ENCODE measurements around the gene WDR26.
A peak's percentile ranks its signal among the peaks of the same experiment; 100 is the strongest.

The WDR26 gene

DNA sequence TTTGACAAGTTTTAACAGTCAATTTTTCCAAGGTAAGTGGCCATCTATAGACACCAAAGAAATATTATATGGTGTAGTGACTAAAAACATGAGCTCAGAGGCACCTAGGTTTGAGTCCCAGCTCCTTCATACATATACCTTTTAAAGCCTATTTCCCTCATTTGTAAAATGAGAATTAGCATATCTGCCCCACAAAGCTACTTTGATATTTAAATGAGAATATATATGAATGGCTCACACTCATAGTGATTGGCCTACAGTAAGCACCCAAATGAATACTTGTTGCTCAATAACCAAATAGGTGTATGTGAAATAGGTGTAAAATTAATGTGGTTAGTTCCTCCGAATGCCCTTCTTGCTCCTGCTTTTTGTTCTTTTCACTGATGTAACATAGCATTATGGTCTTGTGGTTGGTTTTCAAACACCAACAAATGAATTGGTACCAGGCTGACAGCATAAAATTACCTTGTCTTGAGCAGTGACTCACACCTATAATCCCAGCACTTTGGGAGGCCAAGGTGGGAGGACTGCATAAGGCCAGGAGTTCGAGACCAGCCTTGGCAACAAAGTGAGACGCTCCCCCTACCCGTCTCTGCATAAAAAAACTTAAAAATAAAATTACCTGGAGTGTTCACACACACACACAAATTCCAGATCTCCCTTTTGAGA, 52.6 kb downstream of the WDR26 start:
- Histone ChIP-seq H3K36me3 (ENCODE audit: control insufficient read depth in 2 of 2, insufficient read depth in 1 of 2, low read length in 2 of 2) (peaks cover 49 to 58% of the 10 kb centered on the region in 2 experiments), H3K9me3 (ENCODE audit: control insufficient read depth, insufficient read depth, low read depth, low read length) (no peaks in the 10 kb centered on the region), H3K4me3 (ENCODE audit: low read depth, low read length) (no peak overlapping the region), H3K4me1 (ENCODE audit: control insufficient read depth, insufficient read depth, low read length) (no peaks in the 10 kb centered on the region), H3K27ac (ENCODE audit: extremely low read depth, low read depth, low read length) (no peak overlapping the region)
- ChIA-PET CTCF (interaction anchor here (0.6 to 1.3 kb wide), 3 partner anchors 9 to 1092 kb away, joined by 3 to 4 read pairs (median 3); no protein-coding TSS in a partner anchor), POLR2A (interaction anchor here (0.6 kb wide), 1 partner anchor 11 kb away, joined by 3 read pairs; no protein-coding TSS in a partner anchor)
- TF ChIP-seq ZNF366 (tag by site-specific recombination; conservative IDR thresholded peaks at IDR 0.05): no peak
- TF ChIP-seq ZBTB21 (tag by site-specific recombination; IDR thresholded peaks at IDR 0.05): no peak
- TF ChIP-seq EGR2 (tag by site-specific recombination; IDR thresholded peaks at IDR 0.05; ENCODE audit: low read depth): no peak
- peak; percentile 91 for TF ChIP-seq SP7 (tag by site-specific recombination; IDR thresholded peaks at IDR 0.05)
- peak; percentile 31; the same call in 1 of the 2 replicates for TF ChIP-seq ZNF600 (tag by site-specific recombination; IDR thresholded peaks at IDR 0.05)
- TF ChIP-seq, protein P1, sequence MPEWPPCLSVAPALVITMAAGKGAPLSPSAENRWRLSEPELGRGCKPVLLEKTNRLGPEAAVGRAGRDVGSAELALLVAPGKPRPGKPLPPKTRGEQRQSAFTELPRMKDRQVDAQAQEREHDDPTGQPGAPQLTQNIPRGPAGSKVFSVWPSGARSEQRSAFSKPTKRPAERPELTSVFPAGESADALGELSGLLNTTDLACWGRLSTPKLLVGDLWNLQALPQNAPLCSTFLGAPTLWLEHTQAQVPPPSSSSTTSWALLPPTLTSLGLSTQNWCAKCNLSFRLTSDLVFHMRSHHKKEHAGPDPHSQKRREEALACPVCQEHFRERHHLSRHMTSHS (tag by site-specific recombination; IDR thresholded peaks at IDR 0.05): no peak
- no peak for TF ChIP-seq ZNF140 (tag by site-specific recombination; IDR thresholded peaks at IDR 0.05)
- no peak for TF ChIP-seq KLF9 (tag by site-specific recombination; IDR thresholded peaks at IDR 0.05; ENCODE audit: low read depth)
- no peak for TF ChIP-seq ZNF843 (tag by site-specific recombination; IDR thresholded peaks at IDR 0.05)
- no peak for TF ChIP-seq ZNF776 (tag by site-specific recombination; IDR thresholded peaks at IDR 0.05; ENCODE audit: borderline replicate concordance)
- TF ChIP-seq, protein P2, sequence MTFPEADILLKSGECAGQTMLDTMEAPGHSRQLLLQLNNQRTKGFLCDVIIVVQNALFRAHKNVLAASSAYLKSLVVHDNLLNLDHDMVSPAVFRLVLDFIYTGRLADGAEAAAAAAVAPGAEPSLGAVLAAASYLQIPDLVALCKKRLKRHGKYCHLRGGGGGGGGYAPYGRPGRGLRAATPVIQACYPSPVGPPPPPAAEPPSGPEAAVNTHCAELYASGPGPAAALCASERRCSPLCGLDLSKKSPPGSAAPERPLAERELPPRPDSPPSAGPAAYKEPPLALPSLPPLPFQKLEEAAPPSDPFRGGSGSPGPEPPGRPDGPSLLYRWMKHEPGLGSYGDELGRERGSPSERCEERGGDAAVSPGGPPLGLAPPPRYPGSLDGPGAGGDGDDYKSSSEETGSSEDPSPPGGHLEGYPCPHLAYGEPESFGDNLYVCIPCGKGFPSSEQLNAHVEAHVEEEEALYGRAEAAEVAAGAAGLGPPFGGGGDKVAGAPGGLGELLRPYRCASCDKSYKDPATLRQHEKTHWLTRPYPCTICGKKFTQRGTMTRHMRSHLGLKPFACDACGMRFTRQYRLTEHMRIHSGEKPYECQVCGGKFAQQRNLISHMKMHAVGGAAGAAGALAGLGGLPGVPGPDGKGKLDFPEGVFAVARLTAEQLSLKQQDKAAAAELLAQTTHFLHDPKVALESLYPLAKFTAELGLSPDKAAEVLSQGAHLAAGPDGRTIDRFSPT (tag by site-specific recombination; IDR thresholded peaks at IDR 0.05): no peak
- no peak for TF ChIP-seq REPIN1 (tag by site-specific recombination; IDR thresholded peaks at IDR 0.05; ENCODE audit: low read depth)
- TF ChIP-seq, protein P3, sequence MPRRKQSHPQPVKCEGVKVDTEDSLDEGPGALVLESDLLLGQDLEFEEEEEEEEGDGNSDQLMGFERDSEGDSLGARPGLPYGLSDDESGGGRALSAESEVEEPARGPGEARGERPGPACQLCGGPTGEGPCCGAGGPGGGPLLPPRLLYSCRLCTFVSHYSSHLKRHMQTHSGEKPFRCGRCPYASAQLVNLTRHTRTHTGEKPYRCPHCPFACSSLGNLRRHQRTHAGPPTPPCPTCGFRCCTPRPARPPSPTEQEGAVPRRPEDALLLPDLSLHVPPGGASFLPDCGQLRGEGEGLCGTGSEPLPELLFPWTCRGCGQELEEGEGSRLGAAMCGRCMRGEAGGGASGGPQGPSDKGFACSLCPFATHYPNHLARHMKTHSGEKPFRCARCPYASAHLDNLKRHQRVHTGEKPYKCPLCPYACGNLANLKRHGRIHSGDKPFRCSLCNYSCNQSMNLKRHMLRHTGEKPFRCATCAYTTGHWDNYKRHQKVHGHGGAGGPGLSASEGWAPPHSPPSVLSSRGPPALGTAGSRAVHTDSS (tag by site-specific recombination; IDR thresholded peaks at IDR 0.05): no peak
- TF ChIP-seq ZNF2 (tag by site-specific recombination; IDR thresholded peaks at IDR 0.05): no peak
- TF ChIP-seq, protein P4, sequence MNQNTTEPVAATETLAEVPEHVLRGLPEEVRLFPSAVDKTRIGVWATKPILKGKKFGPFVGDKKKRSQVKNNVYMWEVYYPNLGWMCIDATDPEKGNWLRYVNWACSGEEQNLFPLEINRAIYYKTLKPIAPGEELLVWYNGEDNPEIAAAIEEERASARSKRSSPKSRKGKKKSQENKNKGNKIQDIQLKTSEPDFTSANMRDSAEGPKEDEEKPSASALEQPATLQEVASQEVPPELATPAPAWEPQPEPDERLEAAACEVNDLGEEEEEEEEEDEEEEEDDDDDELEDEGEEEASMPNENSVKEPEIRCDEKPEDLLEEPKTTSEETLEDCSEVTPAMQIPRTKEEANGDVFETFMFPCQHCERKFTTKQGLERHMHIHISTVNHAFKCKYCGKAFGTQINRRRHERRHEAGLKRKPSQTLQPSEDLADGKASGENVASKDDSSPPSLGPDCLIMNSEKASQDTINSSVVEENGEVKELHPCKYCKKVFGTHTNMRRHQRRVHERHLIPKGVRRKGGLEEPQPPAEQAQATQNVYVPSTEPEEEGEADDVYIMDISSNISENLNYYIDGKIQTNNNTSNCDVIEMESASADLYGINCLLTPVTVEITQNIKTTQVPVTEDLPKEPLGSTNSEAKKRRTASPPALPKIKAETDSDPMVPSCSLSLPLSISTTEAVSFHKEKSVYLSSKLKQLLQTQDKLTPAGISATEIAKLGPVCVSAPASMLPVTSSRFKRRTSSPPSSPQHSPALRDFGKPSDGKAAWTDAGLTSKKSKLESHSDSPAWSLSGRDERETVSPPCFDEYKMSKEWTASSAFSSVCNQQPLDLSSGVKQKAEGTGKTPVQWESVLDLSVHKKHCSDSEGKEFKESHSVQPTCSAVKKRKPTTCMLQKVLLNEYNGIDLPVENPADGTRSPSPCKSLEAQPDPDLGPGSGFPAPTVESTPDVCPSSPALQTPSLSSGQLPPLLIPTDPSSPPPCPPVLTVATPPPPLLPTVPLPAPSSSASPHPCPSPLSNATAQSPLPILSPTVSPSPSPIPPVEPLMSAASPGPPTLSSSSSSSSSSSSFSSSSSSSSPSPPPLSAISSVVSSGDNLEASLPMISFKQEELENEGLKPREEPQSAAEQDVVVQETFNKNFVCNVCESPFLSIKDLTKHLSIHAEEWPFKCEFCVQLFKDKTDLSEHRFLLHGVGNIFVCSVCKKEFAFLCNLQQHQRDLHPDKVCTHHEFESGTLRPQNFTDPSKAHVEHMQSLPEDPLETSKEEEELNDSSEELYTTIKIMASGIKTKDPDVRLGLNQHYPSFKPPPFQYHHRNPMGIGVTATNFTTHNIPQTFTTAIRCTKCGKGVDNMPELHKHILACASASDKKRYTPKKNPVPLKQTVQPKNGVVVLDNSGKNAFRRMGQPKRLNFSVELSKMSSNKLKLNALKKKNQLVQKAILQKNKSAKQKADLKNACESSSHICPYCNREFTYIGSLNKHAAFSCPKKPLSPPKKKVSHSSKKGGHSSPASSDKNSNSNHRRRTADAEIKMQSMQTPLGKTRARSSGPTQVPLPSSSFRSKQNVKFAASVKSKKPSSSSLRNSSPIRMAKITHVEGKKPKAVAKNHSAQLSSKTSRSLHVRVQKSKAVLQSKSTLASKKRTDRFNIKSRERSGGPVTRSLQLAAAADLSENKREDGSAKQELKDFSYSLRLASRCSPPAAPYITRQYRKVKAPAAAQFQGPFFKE (tag by site-specific recombination; IDR thresholded peaks at IDR 0.05; ENCODE audit: borderline replicate concordance): no peak
- peak; percentile 89 for TF ChIP-seq ZNF664 (tag by site-specific recombination; IDR thresholded peaks at IDR 0.05)
- no peak for TF ChIP-seq KLF8 (tag by site-specific recombination; IDR thresholded peaks at IDR 0.05)
- TF ChIP-seq SCRT2 (tag by site-specific recombination; IDR thresholded peaks at IDR 0.05): peak; percentile 71

All from HEK293 (cell line).